Erythroblast (primary cell): Measurements from ENCODE around the gene LHX6.

Experiments
- DNase-seq, 2 experiments: peaks; one replicate each; lab custom pipeline; 2025; lab: John Stamatoyannopoulos, UW
- GATA1 ChIP-seq: IDR thresholded peaks from 2 replicates; pipeline ENCODE4 v1.6.1; 2011; ENCODE audit warnings: low read depth, mild to moderate bottlenecking, control low read depth, low read length, moderate library complexity
- POLR2A ChIP-seq: IDR thresholded peaks from 2 replicates; pipeline ENCODE4 v1.6.1; 2011; ENCODE audit warnings: mild to moderate bottlenecking, low read length

The LHX6 gene

DNA sequence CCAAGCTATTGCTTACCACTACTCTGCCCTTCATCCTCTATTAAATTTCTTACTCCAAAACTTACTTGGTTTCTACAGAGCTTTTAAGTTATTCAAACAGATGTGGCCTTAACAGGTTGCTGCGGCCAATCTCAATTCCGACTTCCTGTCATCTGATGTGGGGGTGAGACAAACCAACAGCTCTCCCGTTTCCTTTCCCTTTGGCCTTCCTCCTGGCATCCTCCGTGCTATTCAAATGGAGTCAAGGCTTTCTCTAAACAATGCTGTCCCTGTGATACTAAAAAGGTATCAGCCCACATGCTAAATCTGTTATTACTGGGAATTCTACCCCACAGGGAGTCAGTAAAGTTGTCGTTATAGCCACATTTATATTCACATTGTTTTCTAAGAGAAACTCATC lies 24.0 kb upstream of the LHX6 start:
- TF ChIP-seq GATA1, result no peak
- no peak for TF ChIP-seq POLR2A
- DNase-seq, result no peak

DNA sequence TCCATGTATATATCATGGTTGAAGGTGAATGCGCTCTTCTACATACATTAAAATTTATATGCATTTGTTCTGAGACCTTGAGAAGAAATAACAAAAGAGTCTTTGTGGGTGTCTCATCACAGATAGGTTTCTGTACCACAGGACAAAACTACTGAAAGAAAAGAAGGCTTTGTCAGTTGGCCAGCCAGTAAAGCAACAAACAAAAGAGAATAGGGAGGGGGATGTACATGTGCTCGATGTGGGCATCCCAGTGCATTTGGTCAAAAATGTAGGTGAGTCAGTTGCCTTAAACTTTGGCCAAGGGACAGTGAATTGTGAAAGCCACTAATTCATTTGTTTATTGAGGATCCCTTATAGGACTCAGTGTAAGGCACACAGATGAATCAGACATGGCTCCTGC lies 22.6 kb upstream of the LHX6 start:
- TF ChIP-seq GATA1 (no peak), POLR2A (no peak)
- no peak for DNase-seq

DNA sequence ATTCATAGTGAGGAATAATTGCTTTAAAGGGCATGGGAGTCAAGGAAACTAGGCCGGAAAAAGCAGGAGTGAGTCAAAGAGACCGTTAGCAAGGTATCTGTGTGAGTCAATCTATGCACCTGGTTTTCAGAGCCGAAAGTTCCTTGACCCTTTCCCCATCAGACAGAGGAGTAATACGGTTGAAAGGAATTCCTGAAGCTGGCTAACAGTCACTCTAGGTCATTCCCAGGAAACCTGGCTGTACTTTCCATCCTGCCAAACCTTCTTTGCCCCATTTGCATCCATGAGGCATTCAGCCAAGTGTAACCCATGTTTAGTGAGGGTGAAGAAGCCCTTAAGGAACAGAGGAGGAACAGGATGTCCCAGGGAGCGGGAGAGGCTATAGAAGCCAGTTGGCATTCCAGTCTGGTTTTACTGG lies 19.7 kb upstream of the LHX6 start:
- no peak for DNase-seq
- no peak for TF ChIP-seq POLR2A
- no peak for TF ChIP-seq GATA1

DNA sequence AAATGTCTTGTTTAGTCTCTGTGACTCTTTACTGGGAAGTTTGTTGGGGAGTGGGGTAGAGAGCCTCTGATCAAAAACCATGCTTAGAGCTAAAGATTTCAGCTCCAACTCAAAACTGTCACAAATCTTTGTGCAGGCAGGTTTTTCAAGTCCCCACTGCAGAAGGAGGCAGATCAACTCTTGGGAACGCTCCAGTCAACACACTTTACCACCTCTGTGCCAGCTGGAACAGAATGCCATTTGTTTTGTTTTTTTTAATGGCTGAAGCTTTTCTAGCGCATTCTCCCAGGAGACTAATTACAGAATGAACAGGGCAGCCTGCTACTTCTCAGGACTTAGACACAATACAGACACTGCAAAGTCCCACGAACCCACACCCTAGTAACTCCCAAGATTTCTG lies 17.9 kb upstream of the LHX6 start:
- TF ChIP-seq POLR2A, result no peak
- no peak for TF ChIP-seq GATA1
- DNase-seq, result no peak

DNA sequence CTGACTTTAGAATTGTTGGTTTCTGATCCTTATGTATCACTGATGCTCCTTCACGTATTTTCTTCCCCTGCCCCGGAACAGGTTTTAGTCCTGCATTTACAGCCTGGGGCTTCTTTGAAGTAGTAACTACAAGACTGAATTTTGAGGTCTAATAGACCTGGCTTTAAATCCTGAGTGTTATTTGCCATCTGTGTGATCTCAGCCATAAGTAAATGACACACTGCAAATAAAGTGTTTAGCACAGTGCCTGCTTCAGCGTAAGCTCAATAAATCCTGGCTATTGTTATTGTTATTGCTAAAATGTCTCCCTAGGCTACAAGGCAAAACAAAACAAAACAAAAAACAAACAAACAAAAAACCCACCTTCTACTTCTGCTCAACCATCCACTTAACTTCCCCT lies 15.6 kb upstream of the LHX6 start:
- DNase-seq, result no peak

DNA sequence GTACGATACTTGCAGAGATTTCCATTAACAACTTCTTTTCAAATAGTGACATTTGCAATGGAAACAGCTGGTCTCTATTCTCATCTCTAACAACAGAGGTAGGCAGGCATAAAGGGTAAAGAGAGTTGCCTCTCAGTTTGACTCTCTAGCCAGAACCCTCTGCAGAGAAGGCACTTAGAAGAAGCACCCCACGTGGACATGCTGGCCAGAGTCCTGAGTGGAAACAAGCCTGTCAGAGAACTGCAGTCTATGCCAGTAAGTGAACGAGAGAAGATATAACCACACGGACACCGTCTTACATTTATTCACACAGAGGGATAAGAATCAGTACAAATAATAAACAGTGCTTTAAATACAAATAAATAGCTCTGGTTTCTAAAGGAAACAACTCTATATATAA lies 11.0 kb upstream of the LHX6 start:
- TF ChIP-seq POLR2A (no peak), GATA1 (no peak)
- no peak for DNase-seq

More for the DNA sequence above, 15.6 kb upstream of the LHX6 start:
- no peak for TF ChIP-seq GATA1
- no peak for TF ChIP-seq POLR2A

DNA sequence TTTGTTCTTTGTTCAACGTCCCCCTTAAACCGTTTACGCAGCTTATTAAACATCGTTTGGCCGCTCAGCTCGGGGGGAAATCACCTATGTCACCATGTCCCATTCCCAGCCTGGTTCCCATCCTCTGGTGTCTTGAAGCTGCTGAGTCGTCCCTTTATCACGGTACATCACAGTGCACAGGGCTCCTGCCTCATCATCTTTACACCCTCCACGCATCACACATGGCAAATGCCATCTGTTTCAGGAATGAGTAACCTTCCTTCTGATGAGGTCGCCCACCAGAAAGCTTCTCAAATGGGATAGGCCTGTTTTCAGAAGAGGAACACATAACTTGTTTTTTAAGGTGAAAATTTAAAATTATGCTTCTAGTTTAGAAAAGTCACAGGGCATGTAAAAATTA lies 7.9 kb upstream of the LHX6 start:
- peak in 1 of 2 experiments; percentile 43 for DNase-seq
- no peak for TF ChIP-seq POLR2A
- TF ChIP-seq GATA1, result no peak

DNA sequence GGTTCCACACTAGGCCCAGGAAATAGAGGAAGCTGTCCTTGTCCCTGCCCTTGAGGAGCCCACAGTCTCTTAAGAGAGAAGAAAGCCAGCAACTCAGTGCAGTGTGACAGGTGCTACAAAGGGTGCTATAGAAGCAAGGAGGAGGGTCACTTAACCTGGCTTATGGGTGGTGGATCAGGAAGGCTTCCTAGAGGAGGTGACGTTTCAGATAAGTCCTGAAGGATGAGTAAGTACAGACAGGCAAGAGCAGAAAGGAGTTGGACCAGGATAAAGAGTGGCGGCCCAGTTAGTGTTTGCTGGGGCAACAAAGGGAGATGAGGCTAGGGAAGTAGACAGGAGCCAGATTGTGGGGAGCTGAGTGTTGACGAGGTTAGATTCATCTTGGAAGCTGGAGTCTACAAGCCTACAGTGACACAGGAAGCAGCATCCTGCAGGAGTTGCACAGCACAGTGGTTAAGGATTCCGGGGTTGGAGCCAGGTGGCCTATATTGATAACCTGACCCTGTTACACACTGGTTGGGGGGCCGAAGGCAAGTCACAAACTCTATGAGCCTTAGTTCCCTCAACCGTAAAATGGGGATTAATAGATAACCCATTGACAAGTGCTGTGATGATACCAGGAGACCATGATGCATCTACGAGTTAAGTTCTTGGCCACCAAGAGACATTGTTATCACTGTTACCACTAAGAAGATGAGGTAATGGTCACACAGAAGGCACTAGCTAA lies 5.4 kb upstream of the LHX6 start:
- no peak for DNase-seq
- TF ChIP-seq GATA1 (no peak), POLR2A (no peak)

DNA sequence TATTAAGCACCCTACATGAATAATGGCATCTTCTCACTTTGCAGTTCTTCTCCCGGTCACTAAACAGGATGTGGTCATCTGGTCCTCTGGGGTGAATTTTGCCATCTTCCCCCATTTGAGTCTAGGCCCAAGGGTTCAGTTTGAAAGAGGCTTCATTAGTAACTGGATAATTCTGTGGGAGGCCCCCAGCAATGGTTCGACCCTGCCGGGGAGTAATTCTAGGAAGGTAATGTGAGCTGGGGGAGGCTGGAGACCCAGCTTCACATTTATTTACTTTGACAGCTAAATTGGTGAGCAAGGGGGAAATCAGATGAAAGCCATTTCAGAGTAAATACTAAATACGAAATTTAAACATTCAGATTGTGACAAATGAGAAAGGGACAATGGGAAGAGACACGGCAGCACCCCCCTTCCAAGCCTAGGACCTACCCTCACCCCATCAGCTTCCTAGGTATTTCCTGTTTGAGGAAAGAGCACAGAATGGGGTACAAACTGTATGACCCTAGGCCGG lies 4.1 kb upstream of the LHX6 start:
- no peak for DNase-seq
- TF ChIP-seq POLR2A (no peak), GATA1 (no peak)

DNA sequence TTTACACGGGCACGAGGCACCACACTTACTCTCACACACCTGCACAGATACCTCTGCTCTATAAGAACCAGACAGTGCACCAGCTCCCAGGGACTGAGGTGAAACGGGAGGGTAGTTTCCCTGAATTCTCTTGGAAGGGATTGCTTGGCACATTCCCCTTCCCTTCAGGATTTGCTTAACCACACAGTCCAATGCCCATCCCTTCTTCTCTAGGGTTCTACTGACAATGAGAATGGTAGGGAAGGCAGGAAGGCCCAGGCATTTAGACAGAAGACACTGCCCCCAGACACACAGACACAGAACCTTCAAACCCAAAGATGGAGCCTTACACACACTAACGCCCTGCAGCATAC lies 704 bp upstream of the LHX6 start:
- TF ChIP-seq GATA1, result no peak
- no peak for DNase-seq

DNA sequence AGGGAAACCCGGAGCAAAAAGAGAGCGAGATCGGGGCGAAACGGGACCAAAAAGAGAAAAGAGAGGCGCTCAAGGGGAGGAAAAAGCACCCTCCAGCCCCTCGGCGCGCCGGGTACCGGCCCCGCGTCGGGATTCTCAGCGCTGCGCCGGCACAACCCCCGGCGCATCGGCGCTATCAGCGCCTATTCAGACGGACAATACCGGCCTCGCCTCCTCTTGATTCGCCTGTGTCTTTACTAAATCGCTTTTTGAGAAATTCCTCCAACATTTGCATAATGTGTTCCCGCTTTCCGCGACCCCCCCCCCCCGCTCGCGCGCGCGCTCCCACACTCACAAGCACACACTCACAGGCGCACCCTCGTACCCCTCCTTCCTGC lies 578 bp downstream of the LHX6 start:
- DNase-seq, result no peak
- TF ChIP-seq POLR2A, result no peak
- no peak for TF ChIP-seq GATA1

DNA sequence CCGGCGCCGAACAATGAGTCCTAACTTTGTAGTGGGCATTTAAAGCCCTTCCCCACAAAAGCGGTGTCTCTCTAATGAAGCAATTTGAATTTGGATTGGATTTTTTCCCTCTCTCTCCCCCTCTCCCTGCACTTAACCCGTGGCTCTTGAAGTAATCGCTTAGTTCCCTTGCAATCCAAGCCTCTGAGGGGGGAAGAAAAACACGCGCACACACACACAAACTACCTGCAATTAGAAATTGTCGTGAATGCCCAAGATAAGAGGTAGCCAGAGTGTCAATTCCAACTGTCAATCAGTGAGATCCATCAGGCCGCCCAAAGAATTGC lies 1.2 kb downstream of the LHX6 start:
- no peak for TF ChIP-seq GATA1
- no peak for TF ChIP-seq POLR2A

DNA sequence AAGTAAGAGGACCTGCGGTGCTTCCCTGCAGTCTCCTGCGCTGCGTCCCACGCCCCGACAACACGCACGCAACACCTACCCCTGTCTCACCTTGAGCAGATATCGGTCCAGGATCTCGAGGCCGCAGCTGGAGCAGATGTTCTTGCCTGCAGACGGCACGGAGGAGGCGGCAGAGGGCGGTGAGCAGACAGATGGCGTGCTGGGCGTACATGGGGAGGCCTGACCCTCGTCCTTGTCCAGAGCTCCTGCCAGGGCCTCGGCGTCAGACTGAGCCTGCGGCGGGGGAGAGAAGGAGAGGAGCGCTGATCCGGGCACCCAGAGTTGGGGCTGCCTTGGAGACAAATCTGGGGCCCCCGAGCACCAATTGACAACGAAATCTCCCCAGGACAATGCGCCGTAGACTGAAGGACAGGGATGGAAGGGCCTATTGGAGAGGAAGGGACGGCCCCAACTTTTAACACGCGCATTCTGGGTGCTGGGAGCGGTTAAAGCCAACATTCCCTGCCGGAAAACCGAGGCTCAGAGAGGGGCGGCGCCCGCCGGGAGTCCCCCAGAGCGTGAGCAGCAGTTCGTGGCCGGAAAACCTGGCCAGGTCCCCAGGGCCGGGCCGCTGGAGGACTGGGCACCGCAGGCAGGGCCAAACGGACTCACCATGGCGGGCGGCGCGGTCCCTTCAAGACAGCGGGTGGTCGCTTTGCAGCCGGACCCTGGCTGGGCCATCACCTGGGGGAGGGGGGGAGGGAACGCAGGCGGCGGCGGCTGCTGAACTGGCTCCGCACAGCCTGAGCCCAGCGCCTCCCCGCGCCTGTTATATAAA lies 1.8 kb downstream of the LHX6 start:
- no peak for DNase-seq
- TF ChIP-seq GATA1 (no peak), POLR2A (no peak)

More for the DNA sequence above, 1.2 kb downstream of the LHX6 start:
- no peak for DNase-seq

DNA sequence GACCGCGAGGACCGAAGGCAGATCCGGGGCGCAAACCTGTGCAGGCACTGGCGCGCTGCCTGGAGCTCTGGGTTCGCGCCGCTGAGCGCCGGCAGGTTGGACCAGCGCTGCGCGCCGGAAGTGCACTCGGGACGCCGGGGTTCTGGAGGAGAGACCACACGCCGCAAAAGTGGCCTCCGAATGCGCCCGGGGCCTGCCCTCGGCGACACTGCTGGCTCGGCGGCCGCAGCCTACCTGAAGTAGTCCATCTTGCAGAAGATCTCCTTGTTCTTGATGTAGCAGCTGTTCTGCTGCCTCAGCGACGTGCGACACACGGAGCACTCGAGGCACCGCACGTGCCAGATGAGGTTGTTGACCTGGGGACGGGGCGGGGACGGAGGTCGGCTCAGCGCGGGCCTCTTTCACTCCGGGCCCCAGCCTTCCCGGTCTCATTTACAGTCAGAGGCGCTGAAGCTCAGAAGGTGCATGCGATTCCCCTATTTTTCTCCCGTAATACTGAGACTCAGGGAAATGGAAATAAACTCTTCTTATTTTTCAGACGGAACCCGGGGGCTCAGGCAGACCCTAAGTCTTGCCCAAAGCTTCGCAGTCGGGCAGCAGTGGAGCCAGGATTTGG lies 2.5 kb downstream of the LHX6 start:
- no peak for DNase-seq
- TF ChIP-seq POLR2A, result no peak
- no peak for TF ChIP-seq GATA1
